Measurements from ENCODE around the gene RANBP3.

DNA sequence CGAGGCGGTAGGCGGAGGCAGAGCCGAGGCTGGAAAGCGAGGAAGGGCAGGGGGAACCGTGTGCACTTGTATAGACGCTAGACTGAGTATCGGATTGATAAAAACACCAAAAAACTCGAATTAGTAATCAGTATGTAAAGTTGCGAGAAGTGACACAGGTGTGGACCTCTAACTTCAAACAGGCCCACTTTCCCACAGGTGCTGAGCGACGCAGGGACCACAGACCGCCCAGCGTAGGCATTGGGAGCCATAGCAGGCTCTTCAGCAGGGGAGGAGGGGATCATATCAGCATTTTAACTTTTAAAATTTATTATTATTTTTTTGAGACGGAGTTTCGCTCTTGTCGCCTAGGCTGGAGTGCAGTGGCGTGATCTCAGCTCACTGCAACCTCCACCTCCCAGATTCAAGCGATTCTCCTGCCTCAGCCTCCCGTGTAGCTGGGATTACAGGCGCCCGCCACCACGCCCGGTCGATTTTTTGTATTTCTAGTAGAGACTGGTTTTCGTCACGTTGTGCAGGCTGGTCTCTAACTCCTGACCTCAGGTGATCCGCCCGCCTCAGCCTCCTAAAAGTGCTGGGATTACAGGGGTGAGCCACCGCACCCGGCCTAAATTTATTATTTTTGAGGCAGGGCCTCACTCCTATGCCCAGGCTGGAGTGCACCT lies 72.7 kb downstream of the RANBP3 start:
- TF ChIP-seq POLR2AphosphoS5 (IDR thresholded peaks at IDR 0.05) = no peak
- TF ChIP-seq, protein P1, sequence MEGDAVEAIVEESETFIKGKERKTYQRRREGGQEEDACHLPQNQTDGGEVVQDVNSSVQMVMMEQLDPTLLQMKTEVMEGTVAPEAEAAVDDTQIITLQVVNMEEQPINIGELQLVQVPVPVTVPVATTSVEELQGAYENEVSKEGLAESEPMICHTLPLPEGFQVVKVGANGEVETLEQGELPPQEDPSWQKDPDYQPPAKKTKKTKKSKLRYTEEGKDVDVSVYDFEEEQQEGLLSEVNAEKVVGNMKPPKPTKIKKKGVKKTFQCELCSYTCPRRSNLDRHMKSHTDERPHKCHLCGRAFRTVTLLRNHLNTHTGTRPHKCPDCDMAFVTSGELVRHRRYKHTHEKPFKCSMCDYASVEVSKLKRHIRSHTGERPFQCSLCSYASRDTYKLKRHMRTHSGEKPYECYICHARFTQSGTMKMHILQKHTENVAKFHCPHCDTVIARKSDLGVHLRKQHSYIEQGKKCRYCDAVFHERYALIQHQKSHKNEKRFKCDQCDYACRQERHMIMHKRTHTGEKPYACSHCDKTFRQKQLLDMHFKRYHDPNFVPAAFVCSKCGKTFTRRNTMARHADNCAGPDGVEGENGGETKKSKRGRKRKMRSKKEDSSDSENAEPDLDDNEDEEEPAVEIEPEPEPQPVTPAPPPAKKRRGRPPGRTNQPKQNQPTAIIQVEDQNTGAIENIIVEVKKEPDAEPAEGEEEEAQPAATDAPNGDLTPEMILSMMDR (IDR thresholded peaks at IDR 0.05) = no peak
